ENCODE data around the gene PRKRA. TPM values are rescaled to one million over a fixed set of nuclear protein-coding genes. Genes with fewer than 3 reads are reported as not detected.

Gene PRKRA
- total and polyA plus RNA-seq, 9 of the 15 experiments (the other 6 are each of a cell fraction or from before 2014, with no cell fraction given), result 14.1 to 78.1 (median 52.3) TPM

GRCh38 chr2:178478439-178479274 is 27.7 kb upstream of the PRKRA start, which contains the start of gene FKBP7 (continued):
- TF ChIP-seq, protein P1, sequence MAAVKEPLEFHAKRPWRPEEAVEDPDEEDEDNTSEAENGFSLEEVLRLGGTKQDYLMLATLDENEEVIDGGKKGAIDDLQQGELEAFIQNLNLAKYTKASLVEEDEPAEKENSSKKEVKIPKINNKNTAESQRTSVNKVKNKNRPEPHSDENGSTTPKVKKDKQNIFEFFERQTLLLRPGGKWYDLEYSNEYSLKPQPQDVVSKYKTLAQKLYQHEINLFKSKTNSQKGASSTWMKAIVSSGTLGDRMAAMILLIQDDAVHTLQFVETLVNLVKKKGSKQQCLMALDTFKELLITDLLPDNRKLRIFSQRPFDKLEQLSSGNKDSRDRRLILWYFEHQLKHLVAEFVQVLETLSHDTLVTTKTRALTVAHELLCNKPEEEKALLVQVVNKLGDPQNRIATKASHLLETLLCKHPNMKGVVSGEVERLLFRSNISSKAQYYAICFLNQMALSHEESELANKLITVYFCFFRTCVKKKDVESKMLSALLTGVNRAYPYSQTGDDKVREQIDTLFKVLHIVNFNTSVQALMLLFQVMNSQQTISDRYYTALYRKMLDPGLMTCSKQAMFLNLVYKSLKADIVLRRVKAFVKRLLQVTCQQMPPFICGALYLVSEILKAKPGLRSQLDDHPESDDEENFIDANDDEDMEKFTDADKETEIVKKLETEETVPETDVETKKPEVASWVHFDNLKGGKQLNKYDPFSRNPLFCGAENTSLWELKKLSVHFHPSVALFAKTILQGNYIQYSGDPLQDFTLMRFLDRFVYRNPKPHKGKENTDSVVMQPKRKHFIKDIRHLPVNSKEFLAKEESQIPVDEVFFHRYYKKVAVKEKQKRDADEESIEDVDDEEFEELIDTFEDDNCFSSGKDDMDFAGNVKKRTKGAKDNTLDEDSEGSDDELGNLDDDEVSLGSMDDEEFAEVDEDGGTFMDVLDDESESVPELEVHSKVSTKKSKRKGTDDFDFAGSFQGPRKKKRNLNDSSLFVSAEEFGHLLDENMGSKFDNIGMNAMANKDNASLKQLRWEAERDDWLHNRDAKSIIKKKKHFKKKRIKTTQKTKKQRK (IDR thresholded peaks at IDR 0.05; ENCODE audit: borderline replicate concordance, low read depth, low read length), result 0 out of 2 replicates have a peak, but pooled peaks have one; percentile 11
- TF ChIP-seq ZNF174 (CRISPR knock-in tag; IDR thresholded peaks at IDR 0.05) (no peak), FOS (IDR thresholded peaks at IDR 0.05; ENCODE audit: extremely low read depth, insufficient read length) (no peak), TFE3 (CRISPR knock-in tag; IDR thresholded peaks at IDR 0.05) (no peak), POLR2A (conservative IDR thresholded peaks at IDR 0.05) (peak; percentile 85), ZNF778 (CRISPR knock-in tag; IDR thresholded peaks at IDR 0.05) (no peak), RAD21 (CRISPR knock-in tag; conservative IDR thresholded peaks at IDR 0.05 in 1 of 2, IDR thresholded peaks at IDR 0.05 in 1 of 2) (peak; percentile 73 to 90)
- TF ChIP-seq, protein P2, sequence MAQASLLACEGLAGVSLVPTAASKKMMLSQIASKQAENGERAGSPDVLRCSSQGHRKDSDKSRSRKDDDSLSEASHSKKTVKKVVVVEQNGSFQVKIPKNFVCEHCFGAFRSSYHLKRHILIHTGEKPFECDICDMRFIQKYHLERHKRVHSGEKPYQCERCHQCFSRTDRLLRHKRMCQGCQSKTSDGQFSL (CRISPR knock-in tag; IDR thresholded peaks at IDR 0.05), result no peak
- TF ChIP-seq, protein P2 (tag; IDR thresholded peaks at IDR 0.05), result no peak
- TF ChIP-seq, protein P3, sequence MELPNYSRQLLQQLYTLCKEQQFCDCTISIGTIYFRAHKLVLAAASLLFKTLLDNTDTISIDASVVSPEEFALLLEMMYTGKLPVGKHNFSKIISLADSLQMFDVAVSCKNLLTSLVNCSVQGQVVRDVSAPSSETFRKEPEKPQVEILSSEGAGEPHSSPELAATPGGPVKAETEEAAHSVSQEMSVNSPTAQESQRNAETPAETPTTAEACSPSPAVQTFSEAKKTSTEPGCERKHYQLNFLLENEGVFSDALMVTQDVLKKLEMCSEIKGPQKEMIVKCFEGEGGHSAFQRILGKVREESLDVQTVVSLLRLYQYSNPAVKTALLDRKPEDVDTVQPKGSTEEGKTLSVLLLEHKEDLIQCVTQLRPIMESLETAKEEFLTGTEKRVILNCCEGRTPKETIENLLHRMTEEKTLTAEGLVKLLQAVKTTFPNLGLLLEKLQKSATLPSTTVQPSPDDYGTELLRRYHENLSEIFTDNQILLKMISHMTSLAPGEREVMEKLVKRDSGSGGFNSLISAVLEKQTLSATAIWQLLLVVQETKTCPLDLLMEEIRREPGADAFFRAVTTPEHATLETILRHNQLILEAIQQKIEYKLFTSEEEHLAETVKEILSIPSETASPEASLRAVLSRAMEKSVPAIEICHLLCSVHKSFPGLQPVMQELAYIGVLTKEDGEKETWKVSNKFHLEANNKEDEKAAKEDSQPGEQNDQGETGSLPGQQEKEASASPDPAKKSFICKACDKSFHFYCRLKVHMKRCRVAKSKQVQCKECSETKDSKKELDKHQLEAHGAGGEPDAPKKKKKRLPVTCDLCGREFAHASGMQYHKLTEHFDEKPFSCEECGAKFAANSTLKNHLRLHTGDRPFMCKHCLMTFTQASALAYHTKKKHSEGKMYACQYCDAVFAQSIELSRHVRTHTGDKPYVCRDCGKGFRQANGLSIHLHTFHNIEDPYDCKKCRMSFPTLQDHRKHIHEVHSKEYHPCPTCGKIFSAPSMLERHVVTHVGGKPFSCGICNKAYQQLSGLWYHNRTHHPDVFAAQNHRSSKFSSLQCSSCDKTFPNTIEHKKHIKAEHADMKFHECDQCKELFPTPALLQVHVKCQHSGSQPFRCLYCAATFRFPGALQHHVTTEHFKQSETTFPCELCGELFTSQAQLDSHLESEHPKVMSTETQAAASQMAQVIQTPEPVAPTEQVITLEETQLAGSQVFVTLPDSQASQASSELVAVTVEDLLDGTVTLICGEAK (IDR thresholded peaks at IDR 0.05), result peak; percentile 73
- TF ChIP-seq, protein P3 (CRISPR knock-in tag; IDR thresholded peaks at IDR 0.05), result no peak

All from K562 (cell line).